Activated CD8-positive, alpha-beta memory T cell treated with anti-CD3 and anti-CD28 coated beads for 4 hours (primary cell): Measurements from ENCODE around the gene OR6B3.

Experiments used
- DNase-seq, 2 donors: peaks; one replicate each; pipeline ENCODE4 v3.0.0-alpha.2; 2020; ENCODE audit warnings: low read depth in 2 of 2

The OR6B3 gene

GRCh38 chr2:240053173-240054155 lies at the start of gene OR6B3:
Gene OR6B3 (minus strand): TSS chr2:240053521.
- DNase-seq, result no peak

GRCh38 chr2:240098349-240098748 lies 45.0 kb upstream of the OR6B3 start:
- DNase-seq, result no peak

- DNase-seq, result no peak
These were observed 42.5 kb upstream of the OR6B3 start for GRCh38 chr2:240095556-240096523.

- DNase-seq, result no peak
These were observed 36.0 kb upstream of the OR6B3 start for GRCh38 chr2:240089306-240089705.

GRCh38 chr2:240086563-240086962 lies 33.2 kb upstream of the OR6B3 start:
- DNase-seq, result no peak

- DNase-seq, result no peak
These were observed 25.3 kb upstream of the OR6B3 start for GRCh38 chr2:240078631-240079030.

- DNase-seq, result no peak
These were observed 24.1 kb upstream of the OR6B3 start for GRCh38 chr2:240077442-240077841.

- DNase-seq, result no peak
These were observed 21.2 kb upstream of the OR6B3 start for GRCh38 chr2:240074545-240074944.

GRCh38 chr2:240070907-240071306 lies 17.6 kb upstream of the OR6B3 start:
- DNase-seq, result no peak

- no peak for DNase-seq
These were observed 16.5 kb upstream of the OR6B3 start for GRCh38 chr2:240069829-240070228.

GRCh38 chr2:240068193-240068592 lies 14.9 kb upstream of the OR6B3 start:
- DNase-seq, result no peak

GRCh38 chr2:240066489-240066888 lies 13.2 kb upstream of the OR6B3 start:
- no peak for DNase-seq

- DNase-seq, result no peak
These were observed 11.6 kb upstream of the OR6B3 start for GRCh38 chr2:240064898-240065297.

- DNase-seq, result peak in 1 of 2 donors; percentile 19
These were observed 7.8 kb upstream of the OR6B3 start for GRCh38 chr2:240060977-240061591.

- no peak for DNase-seq
These were observed 3.4 kb upstream of the OR6B3 start for GRCh38 chr2:240056678-240057077.

GRCh38 chr2:240055177-240055917 lies 2.0 kb upstream of the OR6B3 start:
- DNase-seq, result no peak

- no peak for DNase-seq
These were observed 797 bp downstream of the OR6B3 start for GRCh38 chr2:240052524-240052923.

- DNase-seq, result no peak
These were observed 1.6 kb downstream of the OR6B3 start for GRCh38 chr2:240051697-240052096.

- no peak for DNase-seq
These were observed 3.0 kb downstream of the OR6B3 start for GRCh38 chr2:240050278-240050677.

- no peak for DNase-seq
These were observed 5.1 kb downstream of the OR6B3 start for GRCh38 chr2:240048237-240048636.

- no peak for DNase-seq
These were observed 8.2 kb downstream of the OR6B3 start for GRCh38 chr2:240045098-240045497.
